HG02763 (cell line): ENCODE measurements around the gene ETNK2.
"Not testable (repeated sequence)": the region's sequence is repeated elsewhere in the genome, so short reads cannot be mapped to it uniquely, and the experiment has no call there.

Experiments used
- ATAC-seq: cut with Tn5 transposase; IDR thresholded peaks from one replicate; pipeline ENCODE4 v1.9.1; 2021; ENCODE audit warnings: mild to moderate bottlenecking, moderate library complexity; ENCODE audit not compliant: unreplicated experiment

ETNK2 gene

GRCh38 chr1:204103431-204103741 lies 48.5 kb downstream of the ETNK2 start:
- ATAC-seq = no peak

GRCh38 chr1:204102739-204103430 lies 49.0 kb downstream of the ETNK2 start:
- no peak for ATAC-seq

GRCh38 chr1:204102029-204102611 lies 49.7 kb downstream of the ETNK2 start:
- no peak for ATAC-seq

- ATAC-seq = not testable (repeated sequence)
Measured at GRCh38 chr1:204099754-204100153, 52.1 kb downstream of the ETNK2 start.

GRCh38 chr1:204098683-204099082 lies 53.2 kb downstream of the ETNK2 start:
- no peak for ATAC-seq

GRCh38 chr1:204096931-204097330 lies 54.9 kb downstream of the ETNK2 start:
- ATAC-seq = no peak

- ATAC-seq = no peak
Measured at GRCh38 chr1:204094856-204095634, 56.8 kb downstream of the ETNK2 start.

GRCh38 chr1:204094313-204094729 lies 57.5 kb downstream of the ETNK2 start:
- no peak for ATAC-seq

- no peak for ATAC-seq
Measured at GRCh38 chr1:204093781-204094180, 58.1 kb downstream of the ETNK2 start.

- no peak for ATAC-seq
Measured at GRCh38 chr1:204093421-204093717, 58.5 kb downstream of the ETNK2 start.

- ATAC-seq = no peak
Measured at GRCh38 chr1:204092632-204093420, 59.0 kb downstream of the ETNK2 start.

GRCh38 chr1:204091787-204092312 lies 60.0 kb downstream of the ETNK2 start:
- no peak for ATAC-seq

GRCh38 chr1:204091066-204091465 lies 60.8 kb downstream of the ETNK2 start:
- no peak for ATAC-seq

- ATAC-seq = not testable (repeated sequence)
Measured at GRCh38 chr1:204090132-204090531, 61.7 kb downstream of the ETNK2 start.

GRCh38 chr1:204089044-204089751 lies 62.6 kb downstream of the ETNK2 start:
- ATAC-seq = no peak

GRCh38 chr1:204088596-204088995 lies 63.2 kb downstream of the ETNK2 start:
- no peak for ATAC-seq

GRCh38 chr1:204087893-204088528 lies 63.8 kb downstream of the ETNK2 start:
- ATAC-seq = no peak

- ATAC-seq = no peak
Measured at GRCh38 chr1:204087181-204087892, 64.5 kb downstream of the ETNK2 start.

- no peak for ATAC-seq
Measured at GRCh38 chr1:204085876-204086275, 66.0 kb downstream of the ETNK2 start.
